HEK293 (cell line): Measurements from ENCODE around the gene IGIP.
A peak's percentile ranks its signal among the peaks of the same experiment; 100 is the strongest.

Experiments used
- CTCF ChIA-PET: fragments of 350-600 bp; formaldehyde crosslinking; extraction: SDS; loops from one replicate; lab custom pipeline; 2021; ENCODE audit warnings: antibody characterized with exemption; lab: Yijun Ruan, JAX
- POLR2A ChIA-PET: fragments of 300-600 bp; formaldehyde crosslinking; extraction: SDS; loops from one replicate; lab custom pipeline; 2020; ENCODE audit warnings: antibody characterized with exemption, inconsistent platforms; lab: Yijun Ruan, JAX
- H3K27ac ChIP-seq: fragments of 200-500 bp; sonication (Bioruptor generic); 2 replicates; pipeline ENCODE4 v1.5.1; 2014; ENCODE audit warnings: low read depth, low read length, control low read depth, inconsistent platforms; ENCODE audit errors: extremely low read depth
- H3K36me3 ChIP-seq, 2 experiments: fragments of 200-500 bp in 1 of 2; sonication (Bioruptor generic) in 1 of 2; 1 replicate in 1 of 2; 2 replicates in 1 of 2; pipeline ENCODE4 v1.5.1; 2014 to 2017; ENCODE audit warnings: inconsistent platforms in 2 of 2, low read length in 2 of 2; ENCODE audit not compliant: control insufficient read depth in 2 of 2, insufficient read depth in 1 of 2
- H3K4me1 ChIP-seq: fragments of 200-500 bp; sonication (Bioruptor generic); 2 replicates; pipeline ENCODE4 v1.5.1; 2014; ENCODE audit warnings: mild to moderate bottlenecking, low read length, inconsistent platforms; ENCODE audit not compliant: control insufficient read depth, insufficient read depth
- H3K4me3 ChIP-seq: 2 replicates; pipeline ENCODE4 v1.5.1; 2011; ENCODE audit warnings: low read depth, mild to moderate bottlenecking, control low read depth, low read length, moderate library complexity
- H3K9me3 ChIP-seq: fragments of 200-500 bp; sonication (Bioruptor generic); 2 replicates; pipeline ENCODE4 v1.5.1; 2014; ENCODE audit warnings: low read depth, low read length, inconsistent platforms; ENCODE audit not compliant: control insufficient read depth, insufficient read depth
- CTCF ChIP-seq: fragments of 450-650 bp; formaldehyde crosslinking; IDR thresholded peaks from 2 replicates; pipeline ENCODE4 v1.5.1; 2016; ENCODE audit warnings: missing biosample characterization, missing genetic modification characterization
- GFI1B ChIP-seq: fragments of 450-650 bp; formaldehyde crosslinking; IDR thresholded peaks from 2 replicates; pipeline ENCODE4 v1.5.1; 2016; ENCODE audit warnings: missing biosample characterization, missing genetic modification characterization
- KLF16 ChIP-seq: fragments of 450-650 bp; formaldehyde crosslinking; IDR thresholded peaks from 2 replicates; pipeline ENCODE4 v1.5.1; 2017; ENCODE audit warnings: missing biosample characterization, missing genetic modification characterization
- MYNN ChIP-seq: fragments of 450-650 bp; formaldehyde crosslinking; IDR thresholded peaks from 2 replicates; pipeline ENCODE4 v1.5.1; 2016; ENCODE audit warnings: missing biosample characterization, missing genetic modification characterization, borderline replicate concordance
- PRDM1 ChIP-seq: fragments of 450-650 bp; formaldehyde crosslinking; IDR thresholded peaks from 2 replicates; pipeline ENCODE4; 2016; ENCODE audit warnings: missing biosample characterization, missing genetic modification characterization
- PRDM10 ChIP-seq: fragments of 450-650 bp; formaldehyde crosslinking; IDR thresholded peaks from 2 replicates; pipeline ENCODE4 v1.5.1; 2016; ENCODE audit warnings: missing biosample characterization, missing genetic modification characterization
- ZNF112 ChIP-seq: fragments of 450-650 bp; formaldehyde crosslinking; IDR thresholded peaks from 2 replicates; pipeline ENCODE4 v1.5.0; 2017; ENCODE audit warnings: missing biosample characterization, missing genetic modification characterization
- ZNF114 ChIP-seq: fragments of 450-650 bp; formaldehyde crosslinking; IDR thresholded peaks from 2 replicates; pipeline ENCODE4 v1.5.0; 2017; ENCODE audit warnings: missing biosample characterization, missing genetic modification characterization
- ZNF133 ChIP-seq: fragments of 450-650 bp; formaldehyde crosslinking; IDR thresholded peaks from 2 replicates; pipeline ENCODE4 v1.5.1; 2016; ENCODE audit warnings: missing biosample characterization, missing genetic modification characterization
- ZNF157 ChIP-seq: fragments of 450-650 bp; formaldehyde crosslinking; IDR thresholded peaks from 2 replicates; pipeline ENCODE4 v1.5.1; 2016; ENCODE audit warnings: missing biosample characterization, missing genetic modification characterization
- ZNF175 ChIP-seq: fragments of 450-650 bp; formaldehyde crosslinking; IDR thresholded peaks from 2 replicates; pipeline ENCODE4 v1.5.1; 2016; ENCODE audit warnings: missing biosample characterization, missing genetic modification characterization
- ZNF2 ChIP-seq: fragments of 450-650 bp; formaldehyde crosslinking; IDR thresholded peaks from 2 replicates; pipeline ENCODE4 v1.5.1; 2016; ENCODE audit warnings: missing biosample characterization, missing genetic modification characterization
- ZNF274 ChIP-seq, 2 experiments: fragments of 200-500 bp in 1 of 2; fragments of 450-650 bp in 1 of 2; sonication (Bioruptor generic) in 1 of 2; formaldehyde crosslinking in 1 of 2; IDR thresholded peaks; 2 replicates each; pipeline versions ENCODE4 v1.5.1 to v1.6.1; 2014 to 2016; ENCODE audit warnings: borderline replicate concordance in 1 of 2, inconsistent platforms in 1 of 2, low read length in 1 of 2, missing biosample characterization in 1 of 2, missing genetic modification characterization in 1 of 2
- ZNF292 ChIP-seq: fragments of 450-650 bp; formaldehyde crosslinking; IDR thresholded peaks from 2 replicates; pipeline ENCODE4 v1.5.1; 2016; ENCODE audit warnings: low read depth, missing biosample characterization, missing genetic modification characterization, borderline replicate concordance
- ZNF302 ChIP-seq: fragments of 450-650 bp; formaldehyde crosslinking; IDR thresholded peaks from 2 replicates; pipeline ENCODE4 v1.5.1; 2016; ENCODE audit warnings: missing biosample characterization, missing genetic modification characterization, low read depth
- ZNF350 ChIP-seq: fragments of 450-650 bp; formaldehyde crosslinking; IDR thresholded peaks from 2 replicates; pipeline ENCODE4 v1.5.0; 2017; ENCODE audit warnings: missing biosample characterization, mild to moderate bottlenecking, missing genetic modification characterization
- ZNF37A ChIP-seq: fragments of 450-650 bp; IDR thresholded peaks from 2 replicates; pipeline ENCODE4 v1.5.1; 2018; ENCODE audit warnings: missing biosample characterization, missing genetic modification characterization
- ZNF404 ChIP-seq: fragments of 450-650 bp; formaldehyde crosslinking; IDR thresholded peaks from 2 replicates; pipeline ENCODE4 v1.5.1; 2017; ENCODE audit warnings: missing biosample characterization, missing genetic modification characterization
- ZNF501 ChIP-seq: fragments of 450-650 bp; formaldehyde crosslinking; IDR thresholded peaks from 2 replicates; pipeline ENCODE4 v1.5.1; 2016; ENCODE audit warnings: missing biosample characterization, missing genetic modification characterization
- ZNF510 ChIP-seq: fragments of 450-650 bp; formaldehyde crosslinking; IDR thresholded peaks from 2 replicates; pipeline ENCODE4 v1.5.1; 2018; ENCODE audit warnings: mild to moderate bottlenecking, missing genetic modification characterization, missing biosample characterization; ENCODE audit not compliant: insufficient replicate concordance
- ZNF623 ChIP-seq: fragments of 450-650 bp; formaldehyde crosslinking; IDR thresholded peaks from 2 replicates; pipeline ENCODE4 v1.5.1; 2016; ENCODE audit warnings: missing biosample characterization, missing genetic modification characterization
- ZNF629 ChIP-seq: fragments of 450-650 bp; formaldehyde crosslinking; IDR thresholded peaks from 2 replicates; pipeline ENCODE4 v1.5.1; 2017; ENCODE audit warnings: missing biosample characterization, missing genetic modification characterization
- ZSCAN16 ChIP-seq: fragments of 450-650 bp; formaldehyde crosslinking; IDR thresholded peaks from 2 replicates; pipeline ENCODE4 v1.5.1; 2016; ENCODE audit warnings: missing biosample characterization, missing genetic modification characterization

The IGIP gene

GRCh38 chr5:140134277-140134935 is 8.7 kb downstream of the IGIP start (continued):
- TF ChIP-seq PRDM10 (peak; percentile 89), PRDM1 (tag by site-specific recombination) (peak; percentile 81), ZNF114 (tag by site-specific recombination) (no peak), CTCF (no peak), ZNF175 (tag by site-specific recombination) (no peak), ZNF510 (tag by site-specific recombination) (no peak), ZNF2 (tag by site-specific recombination) (no peak), ZSCAN16 (tag by site-specific recombination) (no peak), ZNF302 (tag by site-specific recombination) (no peak), MYNN (tag by site-specific recombination) (peak; percentile 56; the same call in 1 of the 2 replicates), ZNF112 (tag by site-specific recombination) (no peak)

- CTCF ChIA-PET: interaction anchor here (1.2 to 2.5 kb wide), 2 partner anchors 9 to 23 kb away, joined by 3 to 14 read pairs; no protein-coding TSS in a partner anchor
- Histone ChIP-seq H3K4me1 (no peaks in the 10 kb centered on the region; the same call in 1 of the 2 replicates), H3K36me3 (no peaks in the 10 kb centered on the region), H3K9me3 (no peaks in the 10 kb centered on the region), H3K4me3 (no peak overlapping the region), H3K27ac (no peak overlapping the region)
- POLR2A ChIA-PET: no interaction called here
- TF ChIP-seq ZNF274 (IDR thresholded peaks at IDR 0.05; ENCODE audit: low read length): no peak
- no peak for TF ChIP-seq ZNF274 (tag by site-specific recombination; IDR thresholded peaks at IDR 0.05; ENCODE audit: borderline replicate concordance)
- no peak for TF ChIP-seq ZNF501 (tag by site-specific recombination)
- TF ChIP-seq ZNF623 (tag by site-specific recombination): no peak
- TF ChIP-seq ZNF629 (tag by site-specific recombination): no peak
- no peak for TF ChIP-seq ZNF292 (tag by site-specific recombination)
- TF ChIP-seq ZNF114 (tag by site-specific recombination): no peak
- no peak for TF ChIP-seq KLF16
- no peak for TF ChIP-seq ZNF157 (tag by site-specific recombination)
- TF ChIP-seq ZNF133 (tag by site-specific recombination): no peak
- no peak for TF ChIP-seq ZNF350
- no peak for TF ChIP-seq ZNF37A (tag by site-specific recombination)
- no peak for TF ChIP-seq GFI1B (tag by site-specific recombination)
- no peak for TF ChIP-seq ZNF404 (tag by site-specific recombination)
Observed at GRCh38 chr5:140135127-140135526, 9.4 kb downstream of the IGIP start.
